HepG2 (cell line): ENCODE results near the gene CT45A9. TPM values are rescaled to one million over a fixed set of nuclear protein-coding genes. Genes with fewer than 3 reads are reported as not detected.

Source experiments
- ATAC-seq: fragments of 200-7000 bp; cut with Tn5 transposase; 3 replicates; pipeline ENCODE4 v1.9.1; 2020; ENCODE audit warnings: mild to moderate bottlenecking, moderate library complexity
- BruUV-seq: library from RNA; stranded (reverse); fragments of 400-500 nt; replicated peaks from 2 replicates; lab custom pipeline; 2021; lab: Mats Ljungman, UMichigan
- CTCF ChIA-PET: fragments of 300-600 bp; formaldehyde crosslinking; extraction: SDS; loops from one replicate; lab custom pipeline; 2021; ENCODE audit warnings: low total read pairs, inconsistent platforms, low intra/inter-chr PET ratio; lab: Yijun Ruan, JAX
- POLR2A ChIA-PET: fragments of 350-600 bp; sonication (Branson Sonifier 250); formaldehyde crosslinking; loops from one replicate; lab custom pipeline; 2020; ENCODE audit warnings: antibody characterized with exemption, inconsistent platforms; lab: Yijun Ruan, JAX
- DNase-seq: peaks from one replicate; pipeline ENCODE4 v3.0.0-alpha.2; 2015; ENCODE audit warnings: low spot score
- FAIRE-seq: peaks from 3 replicates; lab custom pipeline; 2011; peaks lifted over from hg19 to GRCh38; lab: Jason Lieb, UNC
- H2AFZ ChIP-seq: one replicate; pipeline ENCODE4 v1.6.1; 2011; ENCODE audit warnings: low read length, inconsistent platforms
- H3K27ac ChIP-seq: fragments of 300-600 bp; 3 replicates; pipeline ENCODE4 v1.8.0; 2011; ENCODE audit warnings: mixed run types, mild to moderate bottlenecking, mixed read lengths, low read length, inconsistent platforms; ENCODE audit not compliant: insufficient read depth; ENCODE audit errors: extremely low read length
- H3K27me3 ChIP-seq, 2 experiments: fragments of 200-600 bp in 1 of 2; 2 replicates in 1 of 2; 3 replicates in 1 of 2; pipeline versions ENCODE4 v1.6.0 to v1.8.0; 2011; ENCODE audit warnings: low read length in 2 of 2, mild to moderate bottlenecking in 2 of 2, moderate library complexity in 2 of 2, inconsistent platforms in 1 of 2; ENCODE audit not compliant: insufficient read depth in 2 of 2, control insufficient read depth in 1 of 2
- H3K36me3 ChIP-seq, 2 experiments: fragments of 200-600 bp in 1 of 2; replicated peaks in 1 of 2; 2 replicates in 1 of 2; 3 replicates in 1 of 2; pipeline versions ENCODE4 v1.5.1 to v1.8.0; 2011; ENCODE audit warnings: low read length in 2 of 2, inconsistent platforms in 1 of 2; ENCODE audit not compliant: insufficient read depth in 2 of 2, control insufficient read depth in 1 of 2
- H3K4me1 ChIP-seq: 2 replicates; pipeline ENCODE4 v1.5.1; 2012; ENCODE audit warnings: low read length, inconsistent platforms; ENCODE audit not compliant: insufficient read depth
- H3K4me2 ChIP-seq: 2 replicates; pipeline ENCODE4 v1.6.0; 2011; ENCODE audit warnings: low read depth, low read length, inconsistent platforms
- H3K4me3 ChIP-seq, 3 experiments: fragments of 200-600 bp in 1 of 3; sonication (generic), shearing (Covaris generic) in 1 of 3; replicated peaks in 1 of 3; 2 replicates each; pipeline ENCODE4 v1.5.1; 2011 to 2016; ENCODE audit warnings: low read length in 3 of 3, inconsistent platforms in 2 of 3, low read depth in 2 of 3, mild to moderate bottlenecking in 2 of 3, control low read depth in 1 of 3, mixed read lengths in 1 of 3; ENCODE audit not compliant: insufficient read depth in 1 of 3
- H3K79me2 ChIP-seq: one replicate; pipeline ENCODE4 v1.6.1; 2011; ENCODE audit warnings: low read length, inconsistent platforms; ENCODE audit not compliant: insufficient read depth
- H3K9ac ChIP-seq: 2 replicates; pipeline ENCODE4 v1.6.0; 2011; ENCODE audit warnings: mild to moderate bottlenecking, low read depth, low read length, inconsistent platforms; ENCODE audit not compliant: insufficient read depth
- H3K9me3 ChIP-seq: 2 replicates; pipeline ENCODE4 v1.5.1; 2012; ENCODE audit warnings: mild to moderate bottlenecking, low read length
- H4K20me1 ChIP-seq: 2 replicates; pipeline ENCODE4 v1.6.0; 2011; ENCODE audit warnings: inconsistent platforms, mild to moderate bottlenecking, low read length, moderate library complexity; ENCODE audit not compliant: insufficient read depth
- ATF5 ChIP-seq: sonication (generic); formaldehyde crosslinking; IDR thresholded peaks from 2 replicates; pipeline ENCODE4 v1.4.0; 2020; ENCODE audit warnings: mild to moderate bottlenecking, low read depth, missing genetic modification reagents
- GFI1 ChIP-seq: sonication (generic); formaldehyde crosslinking; IDR thresholded peaks from 2 replicates; pipeline ENCODE4 v1.5.0; 2020; ENCODE audit warnings: missing genetic modification reagents, mild to moderate bottlenecking, borderline replicate concordance
- KLF11 ChIP-seq: IDR thresholded peaks from 2 replicates; pipeline ENCODE4 v1.6.1; 2016; ENCODE audit warnings: missing compliant biosample characterization
- MEF2D ChIP-seq: sonication (generic); formaldehyde crosslinking; IDR thresholded peaks from 2 replicates; pipeline ENCODE4 v1.5.1; 2020; ENCODE audit warnings: mild to moderate bottlenecking, missing genetic modification reagents
- NFKBIZ ChIP-seq: IDR thresholded peaks from 2 replicates; pipeline ENCODE4 v1.6.1; 2018; ENCODE audit warnings: missing genetic modification reagents, missing compliant biosample characterization
- PAF1 ChIP-seq: IDR thresholded peaks from 2 replicates; pipeline ENCODE4 v1.6.1; 2016; ENCODE audit warnings: missing genetic modification reagents, missing compliant biosample characterization
- RAD51 ChIP-seq: fragments of 450-650 bp; IDR thresholded peaks from 2 replicates; pipeline ENCODE4 v1.6.1; 2016; ENCODE audit warnings: borderline replicate concordance
- SP2 ChIP-seq: sonication (generic); formaldehyde crosslinking; IDR thresholded peaks from 2 replicates; pipeline ENCODE4 v1.5.1; 2020; ENCODE audit warnings: mild to moderate bottlenecking, missing genetic modification reagents
- ZBTB10 ChIP-seq: sonication (generic); formaldehyde crosslinking; IDR thresholded peaks from 2 replicates; pipeline ENCODE4 v1.4.0; 2020; ENCODE audit warnings: missing genetic modification reagents, borderline replicate concordance
- ZNF224 ChIP-seq: sonication (generic); formaldehyde crosslinking; IDR thresholded peaks from 2 replicates; pipeline ENCODE4 v1.5.0; 2020; ENCODE audit warnings: mild to moderate bottlenecking, missing genetic modification reagents
- ZNF232 ChIP-seq: sonication (generic); formaldehyde crosslinking; IDR thresholded peaks from 2 replicates; pipeline ENCODE4 v1.4.0; 2020; ENCODE audit warnings: missing genetic modification reagents, borderline replicate concordance
- ZNF670 ChIP-seq: sonication (generic); formaldehyde crosslinking; IDR thresholded peaks from 2 replicates; pipeline ENCODE4 v1.8.0; 2022; ENCODE audit warnings: mild to moderate bottlenecking, missing genetic modification reagents, borderline replicate concordance
- WGBS: methylation state at CpG from one replicate; pipeline ENCODE4 v1.1.6; 2017; ENCODE audit warnings: low lambda C conversion rate; 5-methylcytosine and 5-hydroxymethylcytosine counted together
- in situ Hi-C: cut with HindIII; loops from 2 replicates; pipeline ENCODE4 v1.10.0; 2017; ENCODE audit warnings: low pct_unique_long_range_greater_than_20kb; ENCODE audit not compliant: extremely low pct_ligation_motif_present
- intact Hi-C: fragments of 100-400 bp; cut with micrococcal nuclease; formaldehyde crosslinking; loops from one replicate; pipeline ENCODE4 v1.10.0; 2022; ENCODE audit not compliant: unreplicated experiment
- polyA plus RNA-seq, 8 experiments: library from polyadenylated mRNA; depleted of rRNA in 3 of 8; stranded (reverse) in 7 of 8; unstranded in 1 of 8; fragments of >200 nt; fragmentation: Illumina TruSeq in 4 of 8; extraction: Trizol in 4 of 8; gene quantifications; 2 replicates each; pipeline versions ENCODE4 v1.2.1 to v1.2.3, GENCODE V29; 2011 to 2016; ENCODE audit warnings: low read depth in 4 of 8, missing spikeins in 1 of 8, mixed read lengths in 1 of 8; ENCODE audit not compliant: insufficient read depth in 1 of 8
- total RNA-seq, 5 experiments: library from RNA; depleted of rRNA; stranded (reverse); fragments of >200 nt; fragmentation: Illumina TruSeq; extraction: Trizol; gene quantifications; 2 replicates each; pipeline ENCODE4 v1.2.3, GENCODE V29; 2016; ENCODE audit warnings: low read depth in 1 of 5
- TF ChIP-seq, protein P1 (sequence below): IDR thresholded peaks from 2 replicates; pipeline ENCODE4 v1.6.1; 2016; ENCODE audit warnings: low read depth, control low read depth
- TF ChIP-seq, protein P2 (sequence below): sonication (generic); formaldehyde crosslinking; IDR thresholded peaks from 2 replicates; pipeline ENCODE4 v1.5.0; 2020; ENCODE audit warnings: missing genetic modification reagents, mild to moderate bottlenecking, borderline replicate concordance

The CT45A9 gene
- total and polyA plus RNA-seq, 2 of the 13 experiments (the other 11 are each of a cell fraction or from before 2014, with no cell fraction given) = not detected

GRCh38 chrX:135892781-135893180 is 21.2 kb upstream of the CT45A9 start:
- no peaks in the 10 kb centered on the region for H3K9me3 ChIP-seq
- TF ChIP-seq PAF1 (CRISPR knock-in tag) = no peak
- no peak for TF ChIP-seq NFKBIZ (CRISPR knock-in tag)
- TF ChIP-seq ATF5 = no peak
- no peak for TF ChIP-seq SP2 (CRISPR knock-in tag)
- TF ChIP-seq KLF11 = no peak
- TF ChIP-seq, protein P1, sequence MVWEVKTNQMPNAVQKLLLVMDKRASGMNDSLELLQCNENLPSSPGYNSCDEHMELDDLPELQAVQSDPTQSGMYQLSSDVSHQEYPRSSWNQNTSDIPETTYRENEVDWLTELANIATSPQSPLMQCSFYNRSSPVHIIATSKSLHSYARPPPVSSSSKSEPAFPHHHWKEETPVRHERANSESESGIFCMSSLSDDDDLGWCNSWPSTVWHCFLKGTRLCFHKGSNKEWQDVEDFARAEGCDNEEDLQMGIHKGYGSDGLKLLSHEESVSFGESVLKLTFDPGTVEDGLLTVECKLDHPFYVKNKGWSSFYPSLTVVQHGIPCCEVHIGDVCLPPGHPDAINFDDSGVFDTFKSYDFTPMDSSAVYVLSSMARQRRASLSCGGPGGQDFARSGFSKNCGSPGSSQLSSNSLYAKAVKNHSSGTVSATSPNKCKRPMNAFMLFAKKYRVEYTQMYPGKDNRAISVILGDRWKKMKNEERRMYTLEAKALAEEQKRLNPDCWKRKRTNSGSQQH (CRISPR knock-in tag) = no peak
- TF ChIP-seq ZNF670 = no peak
- H3K4me2 ChIP-seq = no peak overlapping the region
- DNase-seq (no peak), FAIRE-seq (no peak), ATAC-seq (no peak)
- CTCF ChIA-PET = no interaction called here
- no CpG with 5 or more reads among the region's 11 CpGs for WGBS
- intact Hi-C loops = no loop called here
- no peak overlapping the region for H3K27ac ChIP-seq
- no peak overlapping the region for H3K4me3 ChIP-seq
- H3K4me1 ChIP-seq = no peaks in the 10 kb centered on the region
- H3K36me3 ChIP-seq = no peaks in the 10 kb centered on the region
- H3K27me3 ChIP-seq = no peaks in the 10 kb centered on the region
- no peaks in the 10 kb centered on the region for H4K20me1 ChIP-seq
- H3K9ac ChIP-seq = no peak overlapping the region
- no peak overlapping the region for H2AFZ ChIP-seq
- POLR2A ChIA-PET = no interaction called here
- H3K79me2 ChIP-seq = no peaks in the 10 kb centered on the region
- in situ Hi-C loops = no loop called here
- no TSS peak for BruUV-seq

DNA sequence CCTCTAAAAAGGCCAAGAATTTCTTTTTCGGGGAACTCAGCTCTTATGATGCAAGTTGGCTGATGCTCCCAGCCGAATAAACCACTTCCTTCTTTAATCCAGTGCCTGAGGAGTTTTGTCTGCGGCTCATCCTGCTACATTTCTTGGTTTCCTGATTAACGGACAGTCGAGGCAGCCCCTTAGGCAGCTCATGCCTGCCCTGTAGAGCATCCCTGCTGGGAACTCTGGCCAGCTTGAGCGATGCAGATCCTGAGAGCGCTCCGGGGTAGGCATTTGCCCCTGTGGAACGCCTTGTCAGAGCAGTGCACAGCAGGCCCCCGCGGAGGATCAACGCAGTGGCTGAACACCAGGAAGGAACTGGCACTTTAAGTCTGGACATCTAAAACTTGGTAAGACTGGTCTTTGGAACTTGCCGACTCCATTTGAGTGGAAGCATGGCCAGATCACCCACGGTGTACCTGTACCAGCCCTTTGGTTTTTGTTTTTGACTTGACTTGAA is 18.5 kb upstream of the CT45A9 start:
- no peak for FAIRE-seq
- CTCF ChIA-PET = no interaction called here
- H3K79me2 ChIP-seq = no peaks in the 10 kb centered on the region
- BruUV-seq = no TSS peak
- no peaks in the 10 kb centered on the region for H3K36me3 ChIP-seq
- no peak for ATAC-seq
- H3K27ac ChIP-seq = no peak overlapping the region
- no peaks in the 10 kb centered on the region for H3K9me3 ChIP-seq
- POLR2A ChIA-PET = no interaction called here
- WGBS = 47% methylated on average over 6 of the region's 14 CpGs
- H3K27me3 ChIP-seq = no peaks in the 10 kb centered on the region
- no peaks in the 10 kb centered on the region for H4K20me1 ChIP-seq
- no peaks in the 10 kb centered on the region for H3K4me1 ChIP-seq
- in situ Hi-C loops (no loop called here), intact Hi-C loops (no loop called here)
- no peak for DNase-seq
- H2AFZ ChIP-seq = no peak overlapping the region
- no peak overlapping the region for H3K4me3 ChIP-seq
- no peak overlapping the region for H3K4me2 ChIP-seq
- no peak overlapping the region for H3K9ac ChIP-seq
- TF ChIP-seq MEF2D (CRISPR knock-in tag) (no peak), ZNF232 (CRISPR knock-in tag) (no peak), ZNF224 (CRISPR knock-in tag) (no peak), RAD51 (no peak), ZBTB10 (CRISPR knock-in tag) (no peak), GFI1 (CRISPR knock-in tag) (no peak)
- TF ChIP-seq, protein P2, sequence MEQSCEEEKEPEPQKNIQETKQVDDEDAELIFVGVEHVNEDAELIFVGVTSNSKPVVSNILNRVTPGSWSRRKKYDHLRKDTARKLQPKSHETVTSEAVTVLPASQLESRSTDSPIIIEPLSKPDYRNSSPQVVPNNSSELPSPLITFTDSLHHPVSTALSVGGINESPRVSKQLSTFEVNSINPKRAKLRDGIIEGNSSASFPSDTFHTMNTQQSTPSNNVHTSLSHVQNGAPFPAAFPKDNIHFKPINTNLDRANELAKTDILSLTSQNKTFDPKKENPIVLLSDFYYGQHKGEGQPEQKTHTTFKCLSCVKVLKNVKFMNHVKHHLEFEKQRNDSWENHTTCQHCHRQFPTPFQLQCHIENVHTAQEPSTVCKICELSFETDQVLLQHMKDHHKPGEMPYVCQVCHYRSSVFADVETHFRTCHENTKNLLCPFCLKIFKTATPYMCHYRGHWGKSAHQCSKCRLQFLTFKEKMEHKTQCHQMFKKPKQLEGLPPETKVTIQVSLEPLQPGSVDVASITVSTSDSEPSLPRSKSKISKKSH = no peak
